H9 (cell line): ENCODE measurements around the gene TMF1. TPM values are rescaled to one million over a fixed set of nuclear protein-coding genes. Genes with fewer than 3 reads are reported as not detected.
A peak's percentile ranks its signal among the peaks of the same experiment; 100 is the strongest.

Experiments used
- DNase-seq: peaks from one replicate; pipeline ENCODE4 v3.0.0-alpha.2; 2017
- H2AFZ ChIP-seq: one replicate; pipeline ENCODE4 v1.6.1; 2013; ENCODE audit warnings: mild to moderate bottlenecking, low read length, control low read depth, moderate library complexity
- H2AK5ac ChIP-seq: 2 replicates; pipeline ENCODE4 v1.6.1; 2013; ENCODE audit warnings: low read length, control low read depth, mixed read lengths; ENCODE audit not compliant: insufficient read length
- H2BK120ac ChIP-seq: one replicate; pipeline ENCODE4 v1.6.1; 2013; ENCODE audit warnings: low read depth, mild to moderate bottlenecking, low read length, control low read depth, inconsistent platforms; ENCODE audit not compliant: poor library complexity, severe bottlenecking
- H2BK12ac ChIP-seq: 2 replicates; pipeline ENCODE4 v1.6.1; 2013; ENCODE audit warnings: low read length, control low read depth, mixed read lengths, low read depth; ENCODE audit not compliant: insufficient read length
- H2BK15ac ChIP-seq: 2 replicates; pipeline ENCODE4 v1.6.1; 2013; ENCODE audit warnings: low read depth, low read length, control low read depth
- H2BK20ac ChIP-seq: one replicate; pipeline ENCODE4 v1.6.1; 2013; ENCODE audit warnings: low read depth, mild to moderate bottlenecking, low read length, control low read depth, inconsistent platforms; ENCODE audit not compliant: poor library complexity, severe bottlenecking
- H2BK5ac ChIP-seq: 2 replicates; pipeline ENCODE4 v1.6.1; 2013; ENCODE audit warnings: low read length, control low read depth, mixed read lengths; ENCODE audit not compliant: insufficient read length
- H3K14ac ChIP-seq: 2 replicates; pipeline ENCODE4 v1.6.1; 2013; ENCODE audit warnings: low read length, control low read depth; ENCODE audit not compliant: insufficient read depth
- H3K18ac ChIP-seq: 2 replicates; pipeline ENCODE4 v1.6.1; 2013; ENCODE audit warnings: low read depth, mild to moderate bottlenecking, mixed read lengths, low read length, control low read depth; ENCODE audit not compliant: insufficient read length
- H3K23ac ChIP-seq: 2 replicates; pipeline ENCODE4 v1.6.1; 2013; ENCODE audit warnings: low read length, control low read depth, mixed read lengths, low read depth; ENCODE audit not compliant: insufficient read length
- H3K23me2 ChIP-seq: 2 replicates; pipeline ENCODE4 v1.6.1; 2013; ENCODE audit warnings: low read depth, mild to moderate bottlenecking, mixed read lengths, low read length, control low read depth; ENCODE audit not compliant: insufficient read length, poor library complexity, severe bottlenecking
- H3K27ac ChIP-seq: 2 replicates; pipeline ENCODE4 v1.5.1; 2013; ENCODE audit warnings: low read length, control low read depth, mixed read lengths, low read depth; ENCODE audit not compliant: insufficient read length
- H3K27me3 ChIP-seq: 2 replicates; pipeline ENCODE4 v1.6.1; 2013; ENCODE audit warnings: low read length, control low read depth, inconsistent platforms; ENCODE audit not compliant: insufficient read depth
- H3K4ac ChIP-seq: 2 replicates; pipeline ENCODE4 v1.6.1; 2013; ENCODE audit warnings: low read depth, mild to moderate bottlenecking, control low read depth, inconsistent platforms, low read length, moderate library complexity
- H3K4me1 ChIP-seq: 2 replicates; pipeline ENCODE4 v1.6.1; 2013; ENCODE audit warnings: low read length, control low read depth, inconsistent platforms; ENCODE audit not compliant: insufficient read depth
- H3K4me2 ChIP-seq: 2 replicates; pipeline ENCODE4 v1.6.1; 2013; ENCODE audit warnings: low read length, control low read depth, mixed read lengths; ENCODE audit not compliant: insufficient read length, insufficient read depth
- H3K56ac ChIP-seq: 2 replicates; pipeline ENCODE4 v1.6.1; 2013; ENCODE audit warnings: low read depth, mild to moderate bottlenecking, mixed read lengths, low read length, control low read depth; ENCODE audit not compliant: insufficient read length
- H3K79me1 ChIP-seq: 2 replicates; pipeline ENCODE4 v1.6.1; 2013; ENCODE audit warnings: low read depth, mild to moderate bottlenecking, moderate library complexity, low read length, control low read depth, inconsistent platforms; ENCODE audit not compliant: insufficient read depth, poor library complexity, severe bottlenecking
- H3K79me2 ChIP-seq: 2 replicates; pipeline ENCODE4 v1.6.1; 2013; ENCODE audit warnings: low read length, control low read depth, inconsistent platforms; ENCODE audit not compliant: insufficient read depth
- H3K9ac ChIP-seq: 2 replicates; pipeline ENCODE4 v1.6.1; 2013; ENCODE audit warnings: low read length, control low read depth, mixed read lengths; ENCODE audit not compliant: insufficient read length; ENCODE audit errors: extremely low read depth
- H3K9me3 ChIP-seq: one replicate; pipeline ENCODE4 v1.6.1; 2013; ENCODE audit warnings: low read depth, low read length, inconsistent platforms; ENCODE audit not compliant: control insufficient read depth
- H3T11ph ChIP-seq: one replicate; pipeline ENCODE4 v1.6.1; 2013; ENCODE audit warnings: mild to moderate bottlenecking, low read length, control low read depth, inconsistent platforms
- H4K20me1 ChIP-seq: one replicate; pipeline ENCODE4 v1.6.1; 2013; ENCODE audit not compliant: control insufficient read depth, insufficient read length, insufficient read depth
- H4K5ac ChIP-seq: 2 replicates; pipeline ENCODE4 v1.6.1; 2013; ENCODE audit warnings: low read depth, mild to moderate bottlenecking, mixed read lengths, low read length, control low read depth; ENCODE audit not compliant: insufficient read length
- H4K8ac ChIP-seq: replicated peaks from 2 replicates; pipeline ENCODE4 v1.6.1; 2013; ENCODE audit warnings: low read length, control low read depth, mixed read lengths, low read depth; ENCODE audit not compliant: insufficient read length
- H4K91ac ChIP-seq: 2 replicates; pipeline ENCODE4 v1.6.1; 2013; ENCODE audit warnings: low read depth, mild to moderate bottlenecking, moderate library complexity, mixed read lengths, low read length, control low read depth; ENCODE audit not compliant: insufficient read length
- H3K27ac Mint-ChIP-seq, 3 experiments: 2 replicates in 2 of 3; 3 replicates in 1 of 3; pipeline ENCODE4 v1.8.0; 2020 to 2021; ENCODE audit warnings: mixed read lengths in 3 of 3, mild to moderate bottlenecking in 1 of 3, moderate library complexity in 1 of 3
- H3K27me3 Mint-ChIP-seq: 2 replicates; pipeline ENCODE4 v1.8.0; 2021; ENCODE audit warnings: low read depth, mild to moderate bottlenecking, moderate library complexity, mixed read lengths
- H3K36me3 Mint-ChIP-seq, 3 experiments: 2 replicates in 2 of 3; 3 replicates in 1 of 3; pipeline ENCODE4 v1.8.0; 2020 to 2021; ENCODE audit warnings: low read depth in 3 of 3, mixed read lengths in 3 of 3; ENCODE audit not compliant: insufficient read depth in 1 of 3
- H3K4me1 Mint-ChIP-seq, 2 experiments: 2 replicates each; pipeline ENCODE4 v1.8.0; 2020; ENCODE audit warnings: mixed read lengths in 2 of 2
- H3K4me3 Mint-ChIP-seq, 2 experiments: 2 replicates in 1 of 2; 3 replicates in 1 of 2; pipeline ENCODE4 v1.8.0; 2020 to 2021; ENCODE audit warnings: mild to moderate bottlenecking in 2 of 2, mixed read lengths in 2 of 2, moderate library complexity in 1 of 2
- H3K9me3 Mint-ChIP-seq, 2 experiments: 2 replicates in 1 of 2; 3 replicates in 1 of 2; pipeline ENCODE4 v1.8.0; 2020; ENCODE audit warnings: mild to moderate bottlenecking in 2 of 2, mixed read lengths in 2 of 2, moderate library complexity in 1 of 2
- CTCF ChIP-seq: fragments of 200-600 bp; sonication (generic); conservative IDR thresholded peaks from 3 replicates; pipeline ENCODE4 v1.8.0; 2021; ENCODE audit warnings: antibody characterized with exemption, mild to moderate bottlenecking
- WGBS: extraction: QIAGEN DNeasy Blood & Tissue Kit; methylation state at CpG from one replicate; pipeline ENCODE4 v1.1.7; 2013; ENCODE audit warnings: missing lambda C conversion rate, low lambda C conversion rate, mixed read lengths; ENCODE audit not compliant: insufficient read length; ENCODE audit errors: extremely low coverage; 5-methylcytosine and 5-hydroxymethylcytosine counted together
- total RNA-seq: library from RNA; stranded (reverse); gene quantifications from 2 replicates; pipeline ENCODE4 v1.2.1, GENCODE V29; 2021

The TMF1 gene
- total RNA-seq, 1 experiment from 2014 or later, result 21.9 TPM

- H3K4me1 Mint-ChIP-seq, result peaks cover 55% of the 10 kb centered on the region in 2 experiments
These were observed 38.7 kb downstream of the TMF1 start, which contains the start of gene EOGT for GRCh38 chr3:69013253-69014021. TSS of gene EOGT (minus strand) at chr3:69013684. CDS start at chr3:69009846, 3,838 bp downstream.

More at GRCh38 chr3:69013253-69014021, 38.7 kb downstream of the TMF1 start, which contains the start of gene EOGT:
- no peak within 1 kb of the TSS for H3K27ac ChIP-seq
- no peaks in the 10 kb centered on the region for H3K79me2 ChIP-seq
- H2BK20ac ChIP-seq, result no peak within 1 kb of the TSS
- H3K14ac ChIP-seq, result peak within 1 kb of the TSS; percentile 70
- H2AK5ac ChIP-seq, result no peak within 1 kb of the TSS
- WGBS, result no CpG with 5 or more reads among the region's 96 CpGs
- H3K9me3 ChIP-seq, result no peaks in the 10 kb centered on the region
- Mint-ChIP-seq H3K27ac (peak within 1 kb of the TSS in 2 of 3 experiments; percentile 65 to 83; a peak in 3 of 7 replicates), H3K36me3 (peaks cover 4 to 13% (median 6%) of the 10 kb centered on the region in 3 experiments; a peak in 6 of 7 replicates), H3K4me3 (peak within 1 kb of the TSS; percentile 75 to 82), H3K9me3 (0 out of 5 replicates have a peak, but pooled peaks cover 0 to 3% of the 10 kb centered on the region in 2 experiments), H3K27me3 (no peaks in the 10 kb centered on the region)
- no peaks in the 10 kb centered on the region for H4K20me1 ChIP-seq
- peaks cover 11% of the 10 kb centered on the region; the same call in 1 of the 2 replicates for H3K4me1 ChIP-seq
- no peak within 1 kb of the TSS; the same call in 1 of the 2 replicates for H3K4ac ChIP-seq
- H3K79me1 ChIP-seq, result no peaks in the 10 kb centered on the region
- no peak within 1 kb of the TSS; the same call in 1 of the 2 replicates for H2BK15ac ChIP-seq
- H2BK5ac ChIP-seq, result no peak within 1 kb of the TSS
- no peak within 1 kb of the TSS for H3T11ph ChIP-seq
- H2AFZ ChIP-seq, result no peak within 1 kb of the TSS
- peak within 1 kb of the TSS; percentile 67 for H3K4me2 ChIP-seq
- H2BK12ac ChIP-seq, result no peak within 1 kb of the TSS
- peak; percentile 76 for TF ChIP-seq CTCF
- H3K23me2 ChIP-seq, result peaks cover 4% of the 10 kb centered on the region
- peak within 1 kb of the TSS; percentile 97 for H3K18ac ChIP-seq
- H2BK120ac ChIP-seq, result peak within 1 kb of the TSS; percentile 58
- H4K8ac ChIP-seq, result no peak within 1 kb of the TSS
- DNase-seq, result peak; percentile 87
- no peak within 1 kb of the TSS for H3K23ac ChIP-seq
- H4K5ac ChIP-seq, result no peak within 1 kb of the TSS
- no peak within 1 kb of the TSS for H4K91ac ChIP-seq
- H3K27me3 ChIP-seq, result no peaks in the 10 kb centered on the region
- peak within 1 kb of the TSS; percentile 86 for H3K9ac ChIP-seq
- H3K56ac ChIP-seq, result no peak within 1 kb of the TSS
